Astrocyte of the cerebellum (primary cell): ENCODE measurements around the gene FBH1.
"Not testable (repeated sequence)": the region's sequence is repeated elsewhere in the genome, so short reads cannot be mapped to it uniquely, and the experiment has no call there.

ENCODE experiments used
- DNase-seq: peaks from one replicate; pipeline ENCODE4 v3.0.0-alpha.2; 2011; ENCODE audit warnings: low read depth
- H3K4me3 ChIP-seq: 2 replicates; pipeline ENCODE4 v1.5.1; 2011; ENCODE audit warnings: mild to moderate bottlenecking, low read depth, low read length, moderate library complexity
- CTCF ChIP-seq: IDR thresholded peaks from 2 replicates; pipeline ENCODE4 v1.5.1; 2012; ENCODE audit warnings: low read length, low read depth, moderate library complexity, mild to moderate bottlenecking; ENCODE audit errors: missing control alignments
- in situ Hi-C: cut with HindIII; loops from 2 replicates; pipeline ENCODE4 v1.10.0; 2017; ENCODE audit warnings: low sequenced_read_pairs

Gene FBH1

GRCh38 chr10:5854131-5854475 is 35.9 kb upstream of the FBH1 start:
- in situ Hi-C loops, result no loop called here
- DNase-seq, result no peak
- TF ChIP-seq CTCF, result no peak
- H3K4me3 ChIP-seq, result no peak overlapping the region

DNA sequence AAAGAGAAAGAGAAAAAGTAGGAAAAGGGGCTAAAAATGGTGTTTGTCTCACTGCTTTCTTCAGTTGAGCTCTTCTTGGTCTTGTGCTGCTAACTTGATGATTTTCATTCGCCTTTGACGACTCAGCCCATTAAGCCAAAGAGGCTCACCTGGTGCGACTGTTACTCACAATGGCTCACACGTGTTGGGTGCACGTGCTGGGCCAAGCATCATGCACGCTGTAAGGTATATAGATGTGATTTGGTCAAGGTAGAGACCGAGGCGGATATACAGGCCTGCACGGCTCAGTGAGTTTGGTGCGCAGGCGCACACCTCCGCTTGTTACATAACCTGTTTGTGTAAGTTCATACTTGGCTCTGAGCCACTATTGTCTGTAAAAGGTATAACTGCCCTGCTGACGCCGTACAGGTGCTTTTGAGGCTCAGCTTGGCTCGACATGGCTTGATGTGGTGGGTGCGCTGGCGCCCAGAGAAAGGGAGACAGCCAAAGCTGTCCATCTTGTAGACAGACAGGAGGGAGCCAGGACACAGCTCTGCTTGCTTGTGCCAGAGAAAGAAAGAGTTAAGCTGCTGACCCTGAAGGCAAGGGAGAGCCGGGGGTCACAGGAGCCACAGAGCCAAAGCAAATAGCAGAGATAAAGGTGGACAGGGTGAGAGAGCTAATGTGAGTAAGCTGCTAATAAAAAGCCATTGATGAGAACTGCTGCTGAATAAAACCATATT is 33.9 kb upstream of the FBH1 start:
- in situ Hi-C loops, result no loop called here
- DNase-seq, result no peak
- no peak overlapping the region for H3K4me3 ChIP-seq
- TF ChIP-seq CTCF, result no peak

- no peak for DNase-seq
- in situ Hi-C loops, result no loop called here
- TF ChIP-seq CTCF, result no peak
- no peak overlapping the region for H3K4me3 ChIP-seq
Measured at GRCh38 chr10:5856701-5857004, 33.4 kb upstream of the FBH1 start.

DNA sequence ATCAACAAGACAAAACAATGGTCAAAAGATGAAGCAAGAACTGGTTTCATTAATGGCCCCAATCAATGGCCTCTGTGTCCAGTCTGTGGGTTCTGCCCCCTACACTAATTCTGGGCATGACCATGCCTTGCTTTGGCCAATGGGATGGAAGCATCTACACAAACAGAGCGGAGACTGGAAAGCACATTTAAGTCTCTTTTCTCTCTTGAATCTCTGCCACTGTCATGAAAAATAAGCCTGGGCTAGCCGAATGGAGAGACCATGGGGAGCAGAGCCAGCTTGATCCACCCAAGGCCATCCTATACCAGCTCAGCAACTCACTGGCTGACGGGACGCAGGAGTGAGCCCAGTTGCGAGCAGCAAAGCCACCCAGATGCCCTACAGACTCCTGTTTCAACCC is 31.2 kb upstream of the FBH1 start:
- in situ Hi-C loops, result no loop called here
- no peak for TF ChIP-seq CTCF
- DNase-seq, result no peak
- no peak overlapping the region for H3K4me3 ChIP-seq

- no peak for DNase-seq
- no peak for TF ChIP-seq CTCF
- no peak overlapping the region for H3K4me3 ChIP-seq
- in situ Hi-C loops, result no loop called here
Measured at GRCh38 chr10:5860066-5860465, 30.0 kb upstream of the FBH1 start.

DNA sequence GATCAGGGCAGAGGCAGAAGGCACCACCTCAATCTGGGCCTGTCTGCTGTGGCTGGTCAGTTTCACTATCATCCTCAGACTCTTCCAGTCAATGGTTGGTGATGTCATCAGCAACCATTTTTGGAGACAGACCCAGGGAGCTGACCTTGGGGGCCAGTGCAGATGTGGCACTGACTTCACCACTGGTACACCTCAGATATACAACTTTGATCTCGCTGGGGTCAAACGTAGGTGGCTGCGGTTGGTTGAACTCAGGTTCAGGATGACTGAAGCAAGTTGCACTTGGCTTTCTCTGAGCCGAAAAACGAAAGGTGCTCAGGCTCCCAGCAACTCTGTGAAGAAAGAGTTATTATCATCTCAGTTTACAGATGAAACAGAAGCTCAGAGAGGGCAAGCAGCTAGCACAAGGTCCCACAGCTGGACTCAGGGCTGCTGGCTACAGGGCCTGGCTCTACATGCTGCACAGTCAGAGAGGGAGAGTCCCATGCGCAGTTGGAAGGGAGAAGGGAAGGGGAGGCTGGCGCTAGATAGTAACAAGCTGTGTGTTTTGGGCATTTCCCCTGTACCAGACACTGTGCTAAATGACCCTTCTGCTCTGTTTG is 27.6 kb upstream of the FBH1 start:
- TF ChIP-seq CTCF, result no peak
- in situ Hi-C loops, result no loop called here
- DNase-seq, result no peak
- H3K4me3 ChIP-seq, result no peak overlapping the region

- in situ Hi-C loops, H3K4me3 ChIP-seq, DNase-seq: not testable (repeated sequence)
Measured at GRCh38 chr10:5862981-5863685, 26.9 kb upstream of the FBH1 start.

DNA sequence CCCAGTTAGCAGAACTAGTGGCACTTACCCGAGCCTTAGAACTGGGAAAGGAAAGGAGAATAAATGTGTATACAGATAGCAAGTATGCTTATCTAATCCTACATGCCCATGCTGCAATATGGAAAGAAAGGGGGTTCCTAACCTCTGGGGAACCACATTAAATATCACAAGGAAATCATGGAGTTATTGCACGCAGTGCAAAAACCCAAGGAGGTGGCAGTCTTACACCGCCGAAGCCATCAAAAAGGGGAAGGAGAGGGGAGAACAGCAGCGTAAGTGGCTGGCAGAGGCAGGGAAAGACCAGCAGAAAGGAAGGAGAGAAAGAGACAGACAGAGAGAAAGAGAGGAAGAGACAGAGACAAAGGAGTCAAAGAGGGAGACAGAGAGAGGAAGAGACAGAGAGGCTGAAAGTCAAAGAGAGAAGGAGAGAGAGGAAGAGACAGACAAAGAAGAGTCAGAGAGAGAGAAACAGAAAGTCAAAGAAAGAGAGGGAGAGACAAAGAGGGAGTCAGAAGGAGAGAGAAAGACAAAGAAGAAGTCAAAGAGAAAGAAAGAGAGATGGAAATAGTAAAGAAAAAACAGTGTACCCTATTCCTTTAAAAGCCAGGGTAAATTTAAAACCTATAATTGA is 23.5 kb upstream of the FBH1 start:
- H3K4me3 ChIP-seq, DNase-seq, in situ Hi-C loops: not testable (repeated sequence)

DNA sequence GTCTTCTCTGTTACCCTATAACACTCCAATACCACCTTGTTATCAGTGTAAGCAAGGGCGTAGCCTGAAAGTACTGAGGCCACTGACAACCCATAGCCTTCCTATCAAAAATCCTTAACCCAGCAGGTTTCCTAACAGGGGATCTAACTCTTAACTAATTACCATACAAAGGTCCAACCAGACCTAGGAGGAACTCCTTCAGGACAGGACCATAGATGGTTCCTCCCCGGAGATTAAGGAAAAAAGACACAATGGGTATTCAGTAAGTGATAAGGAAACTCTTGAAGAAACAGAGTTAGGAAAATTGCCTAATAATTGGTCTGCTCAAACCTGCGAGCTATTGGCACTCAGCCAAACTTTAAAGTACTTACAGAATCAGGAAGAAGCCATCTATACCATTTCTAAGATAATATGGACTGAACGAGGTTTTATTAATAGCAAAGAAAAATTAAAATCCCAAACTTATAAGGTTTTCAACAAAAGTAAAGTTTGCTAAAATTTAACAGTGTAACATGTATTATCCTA is 22.9 kb upstream of the FBH1 start:
- DNase-seq, in situ Hi-C loops, H3K4me3 ChIP-seq: not testable (repeated sequence)

DNA sequence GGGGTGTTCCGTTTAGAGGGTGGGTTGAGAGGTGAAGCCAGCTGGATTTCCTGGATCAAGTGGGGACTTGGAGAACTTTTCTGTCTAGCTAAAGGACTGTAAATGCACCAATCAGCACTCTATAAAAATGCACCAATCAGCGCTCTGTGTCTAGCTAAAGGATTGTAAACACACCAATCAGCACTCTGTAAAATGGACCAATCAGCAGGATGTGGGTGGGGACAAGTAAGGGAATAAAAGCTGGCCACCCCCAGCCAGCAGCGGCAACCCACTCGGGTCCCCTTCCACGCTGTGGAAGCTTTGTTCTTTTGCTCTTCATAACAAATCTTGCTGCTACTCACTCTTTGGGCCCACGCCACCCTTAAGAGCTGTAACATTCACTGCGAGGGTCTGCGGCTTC is 21.7 kb upstream of the FBH1 start:
- DNase-seq, H3K4me3 ChIP-seq, in situ Hi-C loops: not testable (repeated sequence)
